HepG2 (cell line): Measurements from ENCODE around the gene MMP24OS. TPM values are rescaled to one million over a fixed set of nuclear protein-coding genes. Genes with fewer than 3 reads are reported as not detected.

ENCODE experiments used
- ATF4 ChIP-seq, 2 experiments: fragments of 450-650 bp in 1 of 2; sonication (generic) in 1 of 2; formaldehyde crosslinking; IDR thresholded peaks; 2 replicates each; pipeline versions ENCODE4 v1.5.0 to v1.8.0; 2020 to 2022; ENCODE audit warnings: mild to moderate bottlenecking in 1 of 2, missing genetic modification reagents in 1 of 2
- ETV5 ChIP-seq: IDR thresholded peaks from 2 replicates; pipeline ENCODE4 v1.6.1; 2018; ENCODE audit warnings: missing biosample characterization, missing genetic modification reagents, inconsistent platforms, borderline replicate concordance
- KDM5B ChIP-seq: sonication (generic); formaldehyde crosslinking; IDR thresholded peaks from 2 replicates; pipeline ENCODE4 v1.4.0; 2020; ENCODE audit warnings: missing genetic modification reagents, mild to moderate bottlenecking, borderline replicate concordance
- KLF6 ChIP-seq: IDR thresholded peaks from 2 replicates; pipeline ENCODE4 v1.8.0; 2016; ENCODE audit warnings: missing biosample characterization, missing genetic modification reagents
- MYPOP ChIP-seq: sonication (generic); formaldehyde crosslinking; IDR thresholded peaks from 2 replicates; pipeline ENCODE4 v1.8.1; 2023; ENCODE audit warnings: mild to moderate bottlenecking, moderate library complexity, missing genetic modification reagents
- PCBP2 ChIP-seq: fragments of 200-400 bp; formaldehyde crosslinking; optimal IDR thresholded peaks from 2 replicates; pipeline ENCODE3; 2018; ENCODE audit warnings: low read length, low read depth; ENCODE audit not compliant: poor library complexity, severe bottlenecking
- RBM22 ChIP-seq: fragments of 200-400 bp; formaldehyde crosslinking; optimal IDR thresholded peaks from 2 replicates; pipeline ENCODE3; 2017; ENCODE audit warnings: mild to moderate bottlenecking, low read length, moderate library complexity
- RFXANK ChIP-seq: IDR thresholded peaks from 2 replicates; pipeline ENCODE4 v1.6.1; 2016
- STAG1 ChIP-seq: sonication (generic); formaldehyde crosslinking; IDR thresholded peaks from 2 replicates; pipeline ENCODE4 v1.4.0; 2020; ENCODE audit warnings: missing genetic modification reagents
- TFAP4 ChIP-seq: sonication (generic); IDR thresholded peaks from 2 replicates; pipeline ENCODE4 v1.6.1; 2016; ENCODE audit warnings: low read depth, borderline replicate concordance
- ZKSCAN8 ChIP-seq: IDR thresholded peaks from 2 replicates; pipeline ENCODE4 v1.6.1; 2016; ENCODE audit warnings: borderline replicate concordance, missing genetic modification reagents, missing compliant biosample characterization
- ZNF232 ChIP-seq: sonication (generic); formaldehyde crosslinking; IDR thresholded peaks from 2 replicates; pipeline ENCODE4 v1.4.0; 2020; ENCODE audit warnings: missing genetic modification reagents, borderline replicate concordance
- ZNF24 ChIP-seq: fragments of 450-650 bp; IDR thresholded peaks from 2 replicates; pipeline ENCODE4 v1.6.1; 2017; ENCODE audit warnings: antibody characterized with exemption, mild to moderate bottlenecking
- ZNF44 ChIP-seq: sonication (generic); formaldehyde crosslinking; IDR thresholded peaks from 2 replicates; pipeline ENCODE4 v1.5.1; 2020; ENCODE audit warnings: mild to moderate bottlenecking, missing genetic modification reagents
- ZNF570 ChIP-seq: sonication (generic); formaldehyde crosslinking; IDR thresholded peaks from 2 replicates; pipeline ENCODE4 v1.4.0; 2020; ENCODE audit warnings: mild to moderate bottlenecking, missing genetic modification reagents, borderline replicate concordance
- ZNF644 ChIP-seq: IDR thresholded peaks from 2 replicates; pipeline ENCODE4 v1.6.1; 2016; ENCODE audit warnings: low read depth
- ZNF790 ChIP-seq: sonication (generic); formaldehyde crosslinking; IDR thresholded peaks from 2 replicates; pipeline ENCODE4 v1.8.0; 2022; ENCODE audit warnings: missing genetic modification reagents, mild to moderate bottlenecking, borderline replicate concordance
- polyA plus RNA-seq, 8 experiments: library from polyadenylated mRNA; depleted of rRNA in 3 of 8; stranded (reverse) in 7 of 8; unstranded in 1 of 8; fragments of >200 nt; fragmentation: Illumina TruSeq in 4 of 8; extraction: Trizol in 4 of 8; gene quantifications; 2 replicates each; pipeline versions ENCODE4 v1.2.1 to v1.2.3, GENCODE V29; 2011 to 2016; ENCODE audit warnings: low read depth in 4 of 8, missing spikeins in 1 of 8, mixed read lengths in 1 of 8; ENCODE audit not compliant: insufficient read depth in 1 of 8
- total RNA-seq, 5 experiments: library from RNA; depleted of rRNA; stranded (reverse); fragments of >200 nt; fragmentation: Illumina TruSeq; extraction: Trizol; gene quantifications; 2 replicates each; pipeline ENCODE4 v1.2.3, GENCODE V29; 2016; ENCODE audit warnings: low read depth in 1 of 5
- TF ChIP-seq, protein P1 (sequence below): sonication (generic); formaldehyde crosslinking; IDR thresholded peaks from 2 replicates; pipeline ENCODE4 v1.4.0; 2020; ENCODE audit warnings: missing genetic modification reagents
- TF ChIP-seq, protein P2 (sequence below): sonication (generic); formaldehyde crosslinking; IDR thresholded peaks from 2 replicates; pipeline ENCODE4 v1.4.0; 2020; ENCODE audit warnings: low read depth, mild to moderate bottlenecking, missing genetic modification reagents
- TF ChIP-seq, protein P3 (sequence below): sonication (generic); formaldehyde crosslinking; IDR thresholded peaks from 2 replicates; pipeline ENCODE4 v1.5.0; 2020; ENCODE audit warnings: missing genetic modification reagents

The MMP24OS gene
- total and polyA plus RNA-seq, 2 of the 13 experiments (the other 11 are each of a cell fraction or from before 2014, with no cell fraction given): 6.0 to 8.5 TPM

GRCh38 chr20:35327074-35327976, 49.4 kb upstream of the MMP24OS start (continued):
- TF ChIP-seq ATF4 (CRISPR knock-in tag; IDR thresholded peaks at IDR 0.05) (peak in 1 of 2 experiments; percentile 88; a peak in 2 of 4 replicates), TFAP4 (peak; percentile 90), ZKSCAN8 (CRISPR knock-in tag) (peak; percentile 92), MYPOP (CRISPR knock-in tag) (peak; percentile 82; the same call in 1 of the 2 replicates), RFXANK (CRISPR knock-in tag) (peak; percentile 83; the same call in 1 of the 2 replicates), ZNF570 (CRISPR knock-in tag) (0 out of 2 replicates have a peak, but pooled peaks have one; percentile 15), ZNF644 (CRISPR knock-in tag) (peak; percentile 61; the same call in 1 of the 2 replicates), ZNF790 (CRISPR knock-in tag) (no peak), ZNF44 (peak; percentile 57; the same call in 1 of the 2 replicates), RBM22 (peak; percentile 52), PCBP2 (no peak), STAG1 (CRISPR knock-in tag) (no peak), ETV5 (CRISPR knock-in tag) (peak; percentile 83), ZNF24 (peak; percentile 74), KDM5B (CRISPR knock-in tag) (0 out of 2 replicates have a peak, but pooled peaks have one; percentile 39), KLF6 (CRISPR knock-in tag) (peak; percentile 87; the same call in 1 of the 2 replicates), ZNF232 (peak; percentile 79; the same call in 1 of the 2 replicates)
- TF ChIP-seq, protein P1, sequence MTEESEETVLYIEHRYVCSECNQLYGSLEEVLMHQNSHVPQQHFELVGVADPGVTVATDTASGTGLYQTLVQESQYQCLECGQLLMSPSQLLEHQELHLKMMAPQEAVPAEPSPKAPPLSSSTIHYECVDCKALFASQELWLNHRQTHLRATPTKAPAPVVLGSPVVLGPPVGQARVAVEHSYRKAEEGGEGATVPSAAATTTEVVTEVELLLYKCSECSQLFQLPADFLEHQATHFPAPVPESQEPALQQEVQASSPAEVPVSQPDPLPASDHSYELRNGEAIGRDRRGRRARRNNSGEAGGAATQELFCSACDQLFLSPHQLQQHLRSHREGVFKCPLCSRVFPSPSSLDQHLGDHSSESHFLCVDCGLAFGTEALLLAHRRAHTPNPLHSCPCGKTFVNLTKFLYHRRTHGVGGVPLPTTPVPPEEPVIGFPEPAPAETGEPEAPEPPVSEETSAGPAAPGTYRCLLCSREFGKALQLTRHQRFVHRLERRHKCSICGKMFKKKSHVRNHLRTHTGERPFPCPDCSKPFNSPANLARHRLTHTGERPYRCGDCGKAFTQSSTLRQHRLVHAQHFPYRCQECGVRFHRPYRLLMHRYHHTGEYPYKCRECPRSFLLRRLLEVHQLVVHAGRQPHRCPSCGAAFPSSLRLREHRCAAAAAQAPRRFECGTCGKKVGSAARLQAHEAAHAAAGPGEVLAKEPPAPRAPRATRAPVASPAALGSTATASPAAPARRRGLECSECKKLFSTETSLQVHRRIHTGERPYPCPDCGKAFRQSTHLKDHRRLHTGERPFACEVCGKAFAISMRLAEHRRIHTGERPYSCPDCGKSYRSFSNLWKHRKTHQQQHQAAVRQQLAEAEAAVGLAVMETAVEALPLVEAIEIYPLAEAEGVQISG (CRISPR knock-in tag): peak; percentile 87
- TF ChIP-seq, protein P2, sequence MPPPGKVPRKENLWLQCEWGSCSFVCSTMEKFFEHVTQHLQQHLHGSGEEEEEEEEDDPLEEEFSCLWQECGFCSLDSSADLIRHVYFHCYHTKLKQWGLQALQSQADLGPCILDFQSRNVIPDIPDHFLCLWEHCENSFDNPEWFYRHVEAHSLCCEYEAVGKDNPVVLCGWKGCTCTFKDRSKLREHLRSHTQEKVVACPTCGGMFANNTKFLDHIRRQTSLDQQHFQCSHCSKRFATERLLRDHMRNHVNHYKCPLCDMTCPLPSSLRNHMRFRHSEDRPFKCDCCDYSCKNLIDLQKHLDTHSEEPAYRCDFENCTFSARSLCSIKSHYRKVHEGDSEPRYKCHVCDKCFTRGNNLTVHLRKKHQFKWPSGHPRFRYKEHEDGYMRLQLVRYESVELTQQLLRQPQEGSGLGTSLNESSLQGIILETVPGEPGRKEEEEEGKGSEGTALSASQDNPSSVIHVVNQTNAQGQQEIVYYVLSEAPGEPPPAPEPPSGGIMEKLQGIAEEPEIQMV (CRISPR knock-in tag): peak; percentile 82
- TF ChIP-seq, protein P3, sequence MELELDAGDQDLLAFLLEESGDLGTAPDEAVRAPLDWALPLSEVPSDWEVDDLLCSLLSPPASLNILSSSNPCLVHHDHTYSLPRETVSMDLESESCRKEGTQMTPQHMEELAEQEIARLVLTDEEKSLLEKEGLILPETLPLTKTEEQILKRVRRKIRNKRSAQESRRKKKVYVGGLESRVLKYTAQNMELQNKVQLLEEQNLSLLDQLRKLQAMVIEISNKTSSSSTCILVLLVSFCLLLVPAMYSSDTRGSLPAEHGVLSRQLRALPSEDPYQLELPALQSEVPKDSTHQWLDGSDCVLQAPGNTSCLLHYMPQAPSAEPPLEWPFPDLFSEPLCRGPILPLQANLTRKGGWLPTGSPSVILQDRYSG: peak; percentile 75; the same call in 1 of the 2 replicates
